Endothelial cell of umbilical vein (primary cell): ENCODE data around the gene C9.

Source experiments
- EZH2 ChIP-seq: IDR thresholded peaks from 2 replicates; pipeline ENCODE4 v1.6.1; 2012; ENCODE audit warnings: borderline replicate concordance, low read depth, mild to moderate bottlenecking, moderate library complexity, low read length, inconsistent platforms; ENCODE audit not compliant: severe bottlenecking
- MAX ChIP-seq: IDR thresholded peaks from 2 replicates; pipeline ENCODE4 v1.6.1; 2011; ENCODE audit not compliant: insufficient read depth, insufficient read length
- MYC ChIP-seq: IDR thresholded peaks from one replicate; pipeline ENCODE4 v1.6.1; 2011; ENCODE audit warnings: mild to moderate bottlenecking, low read depth, low read length
- POLR2A ChIP-seq: IDR thresholded peaks from 2 replicates; pipeline ENCODE4 v1.6.1; 2012; ENCODE audit warnings: low read depth, mild to moderate bottlenecking, control low read depth, low read length
- POLR2AphosphoS5 ChIP-seq: IDR thresholded peaks from 2 replicates; pipeline ENCODE4 v1.6.1; 2012; ENCODE audit warnings: low read depth, mild to moderate bottlenecking, control low read depth, low read length, moderate library complexity; ENCODE audit not compliant: insufficient read depth
- TF ChIP-seq, protein P1 (sequence below), 2 donors: IDR thresholded peaks; 1 replicate in 1 of 2; 2 replicates in 1 of 2; pipeline ENCODE4 v1.5.1; 2011; ENCODE audit warnings: low read length in 2 of 2, mild to moderate bottlenecking in 2 of 2, moderate library complexity in 2 of 2, control low read depth in 1 of 2, inconsistent platforms in 1 of 2, low read depth in 1 of 2; ENCODE audit not compliant: insufficient read depth in 1 of 2; ENCODE audit errors: extremely low read depth in 1 of 2

- TF ChIP-seq, protein P1, sequence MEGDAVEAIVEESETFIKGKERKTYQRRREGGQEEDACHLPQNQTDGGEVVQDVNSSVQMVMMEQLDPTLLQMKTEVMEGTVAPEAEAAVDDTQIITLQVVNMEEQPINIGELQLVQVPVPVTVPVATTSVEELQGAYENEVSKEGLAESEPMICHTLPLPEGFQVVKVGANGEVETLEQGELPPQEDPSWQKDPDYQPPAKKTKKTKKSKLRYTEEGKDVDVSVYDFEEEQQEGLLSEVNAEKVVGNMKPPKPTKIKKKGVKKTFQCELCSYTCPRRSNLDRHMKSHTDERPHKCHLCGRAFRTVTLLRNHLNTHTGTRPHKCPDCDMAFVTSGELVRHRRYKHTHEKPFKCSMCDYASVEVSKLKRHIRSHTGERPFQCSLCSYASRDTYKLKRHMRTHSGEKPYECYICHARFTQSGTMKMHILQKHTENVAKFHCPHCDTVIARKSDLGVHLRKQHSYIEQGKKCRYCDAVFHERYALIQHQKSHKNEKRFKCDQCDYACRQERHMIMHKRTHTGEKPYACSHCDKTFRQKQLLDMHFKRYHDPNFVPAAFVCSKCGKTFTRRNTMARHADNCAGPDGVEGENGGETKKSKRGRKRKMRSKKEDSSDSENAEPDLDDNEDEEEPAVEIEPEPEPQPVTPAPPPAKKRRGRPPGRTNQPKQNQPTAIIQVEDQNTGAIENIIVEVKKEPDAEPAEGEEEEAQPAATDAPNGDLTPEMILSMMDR (IDR thresholded peaks at IDR 0.05; ENCODE audit: extremely low read depth in 1 of 2, insufficient read depth in 1 of 2, low read depth in 1 of 2, low read length in 2 of 2) = peak; percentile 57 to 71
- TF ChIP-seq POLR2AphosphoS5 (no peak), MYC (no peak), POLR2A (no peak), EZH2 (no peak), MAX (no peak)
Observed at GRCh38 chr5:39376293-39376714, 12.0 kb upstream of the C9 start.
